Kidney epithelial cell (primary cell): ENCODE data around the gene ARAP3. TPM values are rescaled to one million over a fixed set of nuclear protein-coding genes. Genes with fewer than 3 reads are reported as not detected.

ENCODE experiments used
- DNase-seq: peaks from one replicate; pipeline ENCODE4 v3.0.0-alpha.2; 2010; ENCODE audit warnings: low read depth
- H3K27me3 ChIP-seq: 2 replicates; pipeline ENCODE4 v1.6.0; 2011; ENCODE audit warnings: low read length; ENCODE audit not compliant: control insufficient read depth, insufficient read depth
- H3K36me3 ChIP-seq: 2 replicates; pipeline ENCODE4 v1.5.1; 2011; ENCODE audit warnings: low read length; ENCODE audit not compliant: control insufficient read depth, insufficient read depth
- H3K4me3 ChIP-seq: 2 replicates; pipeline ENCODE4 v1.5.1; 2011; ENCODE audit warnings: low read depth, mild to moderate bottlenecking, control low read depth, low read length
- CTCF ChIP-seq: IDR thresholded peaks from 2 replicates; pipeline ENCODE4 v1.5.1; 2011; ENCODE audit warnings: mild to moderate bottlenecking, moderate library complexity, low read length, control low read depth, inconsistent platforms; ENCODE audit not compliant: insufficient read depth, poor library complexity, severe bottlenecking
- total RNA-seq: library from RNA; depleted of rRNA; stranded (reverse); fragments of >200 nt; gene quantifications from 2 replicates; pipeline ENCODE4 v1.2.3, GENCODE V29; 2015

The ARAP3 gene
- total RNA-seq, 1 donor from 2014 or later: 9.2 TPM

- Histone ChIP-seq H3K4me3 (no peak overlapping the region), H3K27me3 (no peaks in the 10 kb centered on the region), H3K36me3 (no peaks in the 10 kb centered on the region)
- TF ChIP-seq CTCF: no peak
- no peak for DNase-seq
These were observed 32.1 kb downstream of the ARAP3 start for GRCh38 chr5:141649972-141650371.

GRCh38 chr5:141649056-141649688, 32.9 kb downstream of the ARAP3 start:
- no peaks in the 10 kb centered on the region for H3K27me3 ChIP-seq
- DNase-seq: no peak
- H3K4me3 ChIP-seq: no peak overlapping the region
- TF ChIP-seq CTCF: no peak
- H3K36me3 ChIP-seq: no peaks in the 10 kb centered on the region

- TF ChIP-seq CTCF: no peak
- no peaks in the 10 kb centered on the region for H3K27me3 ChIP-seq
These were observed 34.2 kb downstream of the ARAP3 start for GRCh38 chr5:141647851-141648250.

GRCh38 chr5:141647242-141647641, 34.8 kb downstream of the ARAP3 start:
- Histone ChIP-seq H3K4me3 (no peak overlapping the region), H3K36me3 (no peaks in the 10 kb centered on the region), H3K27me3 (no peaks in the 10 kb centered on the region)
- DNase-seq: no peak
- TF ChIP-seq CTCF: no peak

More at GRCh38 chr5:141647851-141648250, 34.2 kb downstream of the ARAP3 start:
- Histone ChIP-seq H3K4me3 (no peak overlapping the region), H3K36me3 (no peaks in the 10 kb centered on the region)
- no peak for DNase-seq

- DNase-seq: no peak
- TF ChIP-seq CTCF: no peak
- Histone ChIP-seq H3K4me3 (no peak overlapping the region), H3K36me3 (no peaks in the 10 kb centered on the region), H3K27me3 (no peaks in the 10 kb centered on the region)
These were observed 36.0 kb downstream of the ARAP3 start for GRCh38 chr5:141646026-141646425.

GRCh38 chr5:141641634-141642267, 40.3 kb downstream of the ARAP3 start:
- TF ChIP-seq CTCF: peak; percentile 47
- Histone ChIP-seq H3K36me3 (no peaks in the 10 kb centered on the region), H3K27me3 (no peaks in the 10 kb centered on the region), H3K4me3 (no peak overlapping the region)
- peak; percentile 70 for DNase-seq
